Measurements from ENCODE around the gene MINDY4.

The MINDY4 gene

DNA sequence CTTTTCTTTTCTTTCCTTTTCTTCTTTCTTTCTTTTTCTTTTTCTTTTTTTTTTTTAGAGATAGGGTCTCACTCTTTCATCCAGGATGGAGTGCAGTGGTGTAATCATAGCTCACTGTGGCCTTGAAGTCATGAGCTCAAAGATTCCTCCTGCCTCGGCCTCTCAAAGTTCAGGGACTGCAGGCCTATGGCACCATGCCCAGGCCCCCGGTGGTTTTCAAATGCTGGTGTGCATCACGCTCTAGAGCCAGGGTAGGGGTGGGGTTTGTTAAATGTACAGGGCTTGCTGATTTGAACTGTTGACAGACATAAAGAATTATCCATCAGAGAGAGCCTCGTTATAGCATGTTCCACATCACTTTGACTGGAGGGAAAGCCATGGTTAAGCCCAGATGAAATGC lies 5.8 kb downstream of the MINDY4 start:
- no peak for DNase-seq

DNA sequence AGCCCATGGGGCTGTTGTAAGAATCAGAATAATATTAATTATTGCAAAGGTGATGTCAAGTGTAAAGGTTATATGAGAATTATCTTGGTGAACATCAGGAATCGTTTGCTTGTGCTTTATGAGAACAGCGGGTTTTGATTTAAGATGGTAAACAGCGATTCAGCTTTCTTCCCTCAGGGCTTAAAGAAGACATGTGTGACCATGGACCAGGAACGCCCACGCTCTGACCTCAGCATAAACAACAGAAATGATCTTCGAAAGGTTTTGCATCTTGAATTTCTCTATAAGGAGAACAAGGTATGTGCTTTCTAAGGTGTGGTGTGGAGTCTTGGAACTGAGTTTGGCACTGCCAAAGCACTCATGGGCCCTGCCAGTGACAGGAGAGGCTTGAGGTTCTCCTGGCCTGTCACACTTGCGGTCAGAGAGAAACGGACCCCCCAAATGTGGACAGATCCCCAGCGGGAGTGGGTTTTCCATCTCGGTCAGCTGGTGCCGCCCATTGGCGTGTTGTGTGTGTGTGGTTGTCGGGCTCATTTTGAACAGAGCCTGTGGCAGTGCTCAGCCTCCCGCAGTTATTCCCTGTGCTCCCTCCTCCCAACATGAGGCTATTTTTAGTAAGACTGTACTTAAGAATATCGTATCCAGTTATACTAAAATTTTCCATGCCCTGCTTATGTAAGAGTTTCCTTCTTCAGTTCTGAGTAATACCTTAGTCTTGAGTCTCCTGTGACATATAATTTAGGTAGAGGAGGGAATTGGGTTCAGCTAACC lies 7.2 kb downstream of the MINDY4 start:
- DNase-seq, result no peak

DNA sequence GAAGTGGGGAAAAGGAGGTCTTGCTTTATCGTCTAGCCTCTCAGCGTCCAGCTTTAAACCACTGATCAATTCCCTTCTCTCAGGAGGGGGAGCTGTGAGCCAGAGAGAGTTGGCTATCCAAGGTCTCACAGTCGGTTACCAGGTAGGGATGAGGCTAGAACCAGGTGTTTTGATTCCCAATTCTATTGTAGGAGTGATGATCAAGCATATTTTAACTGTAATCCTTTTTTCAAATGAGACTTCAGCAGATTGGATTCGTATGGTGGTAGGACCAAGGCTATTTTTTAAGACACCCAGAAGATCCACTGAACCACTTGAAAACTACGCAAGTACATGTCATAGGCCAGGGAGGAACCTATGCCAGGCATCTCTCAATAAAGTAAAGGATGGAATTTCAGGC lies 8.4 kb downstream of the MINDY4 start:
- no peak for DNase-seq

DNA sequence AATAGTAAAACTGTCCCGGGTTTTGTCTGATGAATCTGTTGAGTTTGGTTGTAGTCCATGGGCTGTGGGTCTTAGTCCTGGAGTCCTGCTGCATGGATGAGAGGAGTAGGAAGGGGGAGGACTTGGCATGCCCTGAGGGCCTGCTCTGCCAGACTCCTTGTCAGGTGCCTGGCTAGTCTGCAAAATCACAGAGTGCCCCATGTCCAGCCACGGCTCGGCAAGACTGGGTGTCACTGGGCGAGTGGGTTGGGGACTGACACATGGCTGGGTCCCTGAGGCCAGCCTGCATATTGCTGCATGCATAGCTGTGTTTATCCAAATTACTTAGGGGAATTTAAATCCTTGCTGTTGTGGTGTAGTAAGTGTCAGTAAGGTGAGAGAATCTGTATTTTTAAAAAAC lies 9.7 kb downstream of the MINDY4 start:
- DNase-seq, result no peak

DNA sequence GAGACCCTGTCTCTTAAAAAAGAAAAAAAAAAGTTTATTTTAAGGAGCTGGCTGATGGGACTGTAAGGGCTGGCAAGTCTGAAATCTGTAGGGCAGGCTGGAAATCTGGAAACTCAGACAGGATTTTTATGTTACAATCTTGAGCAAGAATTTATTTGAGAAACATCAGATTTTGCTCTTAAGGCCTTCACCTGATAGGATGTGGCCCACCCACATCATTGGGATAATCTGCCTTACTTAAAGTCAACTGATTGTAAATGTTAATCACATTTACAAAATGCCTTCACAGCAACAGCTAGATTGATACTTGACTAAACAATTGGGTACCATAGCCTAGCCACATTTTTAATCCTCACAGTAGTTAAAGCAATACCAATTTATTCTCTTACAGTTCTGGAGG lies 11.5 kb downstream of the MINDY4 start:
- no peak for DNase-seq

DNA sequence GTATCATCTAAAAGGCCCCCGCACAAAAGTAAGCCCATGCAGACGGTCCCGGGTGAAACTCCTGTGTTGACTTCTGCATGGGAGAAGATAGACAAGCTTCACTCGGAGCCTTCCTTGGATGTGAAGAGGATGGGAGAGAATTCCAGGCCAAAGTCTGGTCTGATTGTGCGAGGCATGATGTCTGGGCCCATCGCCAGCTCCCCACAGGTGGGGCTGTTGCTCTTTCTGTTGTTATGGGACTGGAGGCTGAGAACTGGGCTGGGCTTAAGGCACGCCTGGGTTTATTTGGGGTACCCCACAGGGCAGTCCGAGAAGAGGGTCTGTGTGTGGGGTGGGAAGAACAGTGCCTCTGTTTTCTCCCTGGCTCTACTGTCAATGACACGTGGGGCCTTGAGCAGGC lies 14.6 kb downstream of the MINDY4 start:
- DNase-seq, result no peak

DNA sequence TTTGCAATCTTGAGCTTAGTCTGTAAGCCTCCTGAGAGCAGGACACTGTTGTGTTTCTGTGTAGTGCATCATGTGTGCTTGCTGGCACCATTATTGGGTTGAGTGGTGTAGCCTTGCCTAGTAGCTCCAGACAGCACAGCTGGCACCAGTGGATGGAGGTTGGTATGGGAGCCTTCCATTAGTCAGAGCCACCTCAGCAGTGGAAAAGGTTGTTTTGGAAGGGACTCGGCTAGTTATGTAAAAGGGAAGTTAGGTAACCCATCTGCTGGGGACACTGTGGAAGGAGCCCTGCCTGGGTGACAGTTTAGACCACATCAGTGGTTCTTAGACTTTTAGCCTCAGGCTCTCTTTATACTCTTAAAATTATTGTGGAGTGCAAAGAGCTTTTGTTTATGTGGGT lies 16.3 kb downstream of the MINDY4 start:
- DNase-seq, result no peak

DNA sequence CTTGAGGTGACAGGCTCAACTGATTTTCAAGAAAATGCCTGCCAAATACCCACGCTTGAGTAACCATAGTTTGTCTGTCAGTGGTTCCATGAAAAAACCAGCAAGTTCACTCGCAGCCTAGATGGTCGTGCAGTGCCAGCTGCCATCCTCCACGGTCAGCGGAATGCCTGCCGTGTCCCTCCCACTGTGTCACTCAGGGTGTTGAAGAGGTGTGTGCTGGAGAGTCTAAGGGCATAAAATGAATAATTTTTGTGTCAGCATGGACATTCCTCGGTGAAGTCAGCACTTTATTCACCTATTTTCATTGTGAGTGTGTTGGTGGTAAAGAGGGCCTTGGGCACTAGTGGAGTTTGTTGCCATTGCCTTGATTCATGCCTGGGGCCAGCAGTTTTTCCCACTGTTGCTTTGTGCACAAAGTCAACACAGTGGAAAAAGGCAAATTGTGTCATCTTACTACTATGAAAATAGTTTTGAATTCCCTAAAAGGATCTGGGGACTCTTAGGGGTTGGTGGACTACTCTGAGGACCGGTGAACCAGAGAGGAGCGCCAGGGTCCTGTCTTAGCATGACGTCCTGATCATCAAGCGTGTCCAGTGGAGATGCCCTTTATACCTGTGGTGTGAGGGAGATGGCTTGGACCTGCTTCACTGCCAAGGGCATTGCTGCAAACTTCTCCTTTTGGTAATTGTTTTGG lies 17.6 kb downstream of the MINDY4 start:
- no peak for DNase-seq

DNA sequence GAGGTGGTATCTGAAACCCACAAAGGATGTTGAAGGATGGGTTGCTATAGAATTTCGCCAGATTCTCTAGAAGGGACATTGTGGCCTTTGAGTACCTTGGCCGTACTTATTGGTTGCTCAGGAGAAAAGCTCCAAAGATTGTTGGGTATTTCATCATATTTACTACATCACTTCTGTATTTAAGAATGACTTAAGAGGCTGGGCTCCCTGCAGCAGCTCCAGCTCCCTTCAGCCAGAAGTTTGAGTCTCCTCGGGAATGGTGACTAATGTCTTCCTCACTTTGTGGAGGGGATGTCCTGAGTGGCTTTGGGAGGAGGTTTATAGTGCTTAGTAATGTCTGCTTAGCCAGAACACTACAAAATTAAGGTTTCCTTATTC lies 18.1 kb downstream of the MINDY4 start:
- no peak for DNase-seq

DNA sequence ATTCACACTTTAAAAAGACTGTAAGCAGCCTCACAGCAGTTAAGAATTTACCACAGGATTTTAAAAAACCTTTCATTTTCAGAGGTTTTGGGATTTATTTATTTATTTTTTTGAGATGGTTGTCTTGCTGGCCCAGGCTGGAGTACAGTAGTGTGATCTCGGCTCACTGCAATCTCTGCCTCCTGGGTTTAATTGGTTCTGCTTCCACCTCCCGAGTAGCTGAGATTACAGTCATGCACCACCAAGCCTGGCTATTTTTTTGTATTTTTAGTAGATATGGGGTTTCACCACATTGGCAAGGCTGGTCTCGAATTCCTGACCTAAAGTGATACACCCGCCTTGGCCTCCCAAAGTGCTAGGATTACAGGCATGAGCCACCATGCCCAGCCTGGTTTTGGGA lies 19.1 kb downstream of the MINDY4 start:
- DNase-seq, result no peak

DNA sequence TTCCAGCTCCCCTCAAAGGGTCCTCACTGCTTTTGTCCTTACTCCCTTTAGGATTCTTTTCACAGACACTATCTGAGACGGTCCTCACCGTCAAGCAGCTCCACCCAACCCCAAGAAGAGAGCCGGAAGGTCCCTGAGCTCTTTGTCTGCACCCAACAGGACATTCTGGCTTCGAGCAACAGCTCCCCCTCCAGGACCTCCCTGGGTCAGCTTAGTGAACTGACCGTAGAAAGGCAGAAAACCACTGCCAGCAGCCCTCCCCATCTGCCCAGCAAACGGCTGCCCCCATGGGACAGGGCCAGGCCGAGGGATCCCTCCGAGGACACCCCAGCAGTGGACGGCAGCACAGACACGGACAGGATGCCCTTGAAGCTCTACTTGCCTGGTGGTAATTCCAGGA lies 19.9 kb downstream of the MINDY4 start:
- no peak for DNase-seq

DNA sequence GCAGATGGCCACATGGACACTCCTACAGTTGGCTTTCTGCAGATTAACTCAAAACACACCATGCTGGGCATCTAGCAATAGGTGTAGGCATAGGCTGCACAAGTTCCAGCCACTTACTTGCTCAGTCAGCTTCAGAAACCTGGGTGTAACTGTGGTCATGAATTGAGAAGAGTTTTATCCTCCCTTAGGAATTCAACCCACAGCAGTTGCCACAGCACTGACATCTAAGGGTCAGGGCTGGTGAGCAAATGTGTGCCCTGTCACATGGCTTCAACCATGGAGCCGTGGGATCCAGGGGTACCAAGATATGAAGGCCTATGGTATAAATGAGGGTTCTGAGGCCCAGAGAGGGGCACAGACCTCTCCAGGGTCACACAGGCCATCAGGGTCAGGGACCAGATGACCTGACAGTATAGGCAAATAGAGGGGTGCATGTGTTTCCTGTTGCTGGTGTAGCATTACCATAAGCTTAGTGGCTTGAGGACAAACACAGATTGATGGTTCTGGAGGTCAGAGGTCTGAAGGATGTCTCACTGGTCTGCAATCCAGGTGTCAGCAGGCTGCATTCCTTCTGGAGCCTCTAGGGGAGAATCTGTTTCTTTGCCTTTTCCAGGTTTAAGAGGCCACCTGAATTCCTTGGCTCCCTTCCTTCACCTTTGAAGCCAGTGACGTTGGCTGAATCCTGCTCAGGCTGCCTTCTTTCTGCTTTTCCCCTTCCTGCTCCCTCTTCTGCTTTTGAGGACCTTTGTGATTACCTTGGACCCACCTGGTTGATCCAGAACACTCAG lies 24.1 kb downstream of the MINDY4 start:
- DNase-seq, result no peak

DNA sequence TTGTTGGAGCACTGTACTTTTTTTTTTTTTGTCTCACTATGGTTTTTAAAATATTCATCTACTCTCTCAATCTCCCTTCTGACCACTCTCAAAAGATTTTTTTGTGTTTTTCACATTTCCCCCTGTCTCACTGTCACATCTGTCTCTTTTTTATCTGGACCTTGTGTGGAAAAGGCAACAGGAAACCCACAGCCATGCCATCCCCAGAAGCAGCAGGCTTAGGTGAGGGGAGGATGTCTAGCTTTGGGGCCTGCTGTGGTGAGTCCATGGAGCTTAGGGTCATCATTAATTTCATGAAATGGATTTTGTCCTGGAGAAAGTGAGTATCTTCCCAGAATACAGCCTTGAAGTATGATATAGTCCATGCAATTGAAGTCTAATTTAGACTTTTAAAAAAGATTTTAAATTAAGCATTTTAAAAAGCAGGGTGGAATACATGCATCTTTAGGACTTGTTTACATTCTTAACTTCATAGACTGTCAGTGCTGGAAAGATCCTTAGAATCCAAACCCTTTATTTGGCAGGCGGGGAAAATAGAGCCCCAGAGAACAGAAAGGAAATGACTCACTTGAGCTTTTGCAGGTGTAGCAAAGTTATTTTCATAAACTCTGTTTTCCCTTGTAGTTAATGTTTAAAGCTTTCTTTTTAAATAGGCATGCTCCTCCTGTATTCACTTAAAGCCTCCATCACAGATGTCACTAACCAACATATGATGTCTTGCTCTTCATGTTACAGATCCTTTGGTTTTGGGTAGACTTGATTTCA lies 25.1 kb downstream of the MINDY4 start:
- DNase-seq, result no peak

DNA sequence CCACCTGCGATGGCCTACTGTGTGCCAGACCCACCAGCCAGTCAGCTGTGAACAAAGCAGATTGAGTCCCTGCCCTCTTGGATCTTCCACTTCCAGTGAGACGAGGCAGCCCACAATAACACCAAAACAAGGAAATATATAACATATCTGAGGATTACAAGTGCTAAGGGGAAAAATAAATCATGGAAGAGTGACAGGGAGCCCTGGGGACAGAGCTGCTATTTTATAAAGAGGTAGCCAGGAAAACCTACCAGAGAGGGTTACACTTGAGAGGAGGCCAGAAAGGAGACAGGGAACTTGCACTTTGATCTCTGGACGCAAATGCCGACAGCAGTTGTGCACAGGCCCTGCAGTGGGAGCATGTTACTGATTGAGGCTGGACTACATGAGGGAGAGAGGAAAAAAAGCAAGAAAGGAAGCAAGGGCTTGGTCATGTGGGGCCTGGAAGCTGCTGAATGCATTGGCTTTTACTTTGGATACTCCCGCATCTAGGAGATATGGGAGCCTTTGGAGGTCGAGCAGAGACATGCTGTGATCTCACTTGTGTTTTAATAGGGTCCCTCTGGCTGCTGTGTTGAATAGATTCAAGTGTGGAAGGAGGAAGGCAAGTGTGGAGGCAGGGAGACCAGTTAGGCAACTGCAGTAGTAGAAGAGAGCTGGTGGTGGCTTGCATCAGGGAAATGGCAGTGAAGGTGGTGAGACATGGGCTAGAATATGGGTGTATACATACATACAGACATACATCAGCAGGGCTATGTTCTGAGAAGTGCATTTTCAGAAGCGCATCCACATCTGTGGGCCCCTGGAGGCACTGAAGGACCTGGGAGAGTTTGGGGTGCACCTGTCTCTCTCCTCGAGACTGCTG lies 26.2 kb downstream of the MINDY4 start:
- no peak for DNase-seq

DNA sequence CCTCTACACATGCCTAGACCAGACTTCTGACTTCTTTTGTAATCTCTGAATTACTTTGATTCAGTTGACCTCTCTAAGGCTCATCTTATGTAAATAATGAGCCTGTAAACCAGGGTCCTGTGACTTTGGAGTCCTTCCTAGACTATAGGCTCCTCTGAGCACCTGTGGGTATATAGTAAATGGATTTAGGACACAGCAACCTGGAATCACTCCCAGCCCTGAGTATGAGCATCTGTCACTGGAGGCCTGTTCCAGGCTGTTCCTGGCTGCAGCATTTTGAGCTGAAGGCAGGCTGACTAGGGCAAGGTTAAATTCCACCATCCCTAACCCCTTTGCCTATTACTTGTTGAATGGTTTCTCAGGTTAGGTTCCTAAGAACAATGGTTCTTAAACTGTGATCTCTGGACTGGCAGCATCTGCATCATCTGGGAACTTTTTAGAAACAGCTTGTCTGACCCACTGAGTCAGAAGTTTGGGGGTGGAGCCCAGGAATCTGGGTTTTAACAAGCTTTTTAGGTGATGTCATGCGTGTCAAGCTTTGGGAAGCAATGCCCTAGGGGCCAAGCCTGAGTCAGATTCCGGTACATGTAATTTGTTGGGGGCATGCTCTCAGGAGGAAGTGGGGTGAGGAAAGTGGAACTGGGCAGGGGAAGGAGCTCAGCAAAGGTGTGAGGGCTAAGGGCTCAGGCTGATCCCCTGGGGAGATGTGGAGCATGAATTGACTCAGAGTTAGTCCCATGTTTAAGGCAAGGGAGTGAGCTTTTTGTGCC lies 28.2 kb downstream of the MINDY4 start:
- no peak for DNase-seq

DNA sequence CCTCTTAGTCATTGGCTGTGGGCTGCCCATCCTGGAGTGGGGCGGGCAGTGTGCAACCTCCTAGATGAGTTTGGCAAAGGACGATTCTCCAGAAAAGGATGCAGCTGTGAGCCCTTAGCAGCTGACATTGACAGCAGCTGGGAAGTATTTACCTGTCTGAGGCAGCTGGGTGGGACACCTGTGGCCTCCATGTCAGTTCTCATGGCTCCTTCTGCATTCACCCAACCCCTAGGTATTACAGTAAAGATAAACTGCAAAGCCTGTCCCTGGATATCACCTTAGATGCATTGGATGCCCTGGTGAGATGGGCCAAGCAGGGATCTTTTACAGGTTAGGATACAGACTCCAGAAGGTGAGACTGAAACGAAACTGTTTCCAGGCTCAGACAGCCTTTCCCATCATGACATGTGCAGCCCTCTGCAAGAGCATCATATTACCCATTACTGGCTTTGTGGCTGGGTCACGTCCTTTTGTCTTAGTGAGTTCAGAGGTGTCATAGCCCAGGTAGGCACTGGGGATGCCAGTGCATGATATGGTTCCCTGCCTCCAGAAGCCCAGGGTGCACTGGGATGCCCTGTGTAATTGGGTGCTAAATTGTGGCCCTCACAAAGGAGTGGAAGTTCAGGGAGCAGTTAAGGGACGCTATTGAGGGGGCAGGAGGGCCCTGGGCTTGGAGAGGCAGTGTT lies 28.9 kb downstream of the MINDY4 start:
- no peak for DNase-seq

DNA sequence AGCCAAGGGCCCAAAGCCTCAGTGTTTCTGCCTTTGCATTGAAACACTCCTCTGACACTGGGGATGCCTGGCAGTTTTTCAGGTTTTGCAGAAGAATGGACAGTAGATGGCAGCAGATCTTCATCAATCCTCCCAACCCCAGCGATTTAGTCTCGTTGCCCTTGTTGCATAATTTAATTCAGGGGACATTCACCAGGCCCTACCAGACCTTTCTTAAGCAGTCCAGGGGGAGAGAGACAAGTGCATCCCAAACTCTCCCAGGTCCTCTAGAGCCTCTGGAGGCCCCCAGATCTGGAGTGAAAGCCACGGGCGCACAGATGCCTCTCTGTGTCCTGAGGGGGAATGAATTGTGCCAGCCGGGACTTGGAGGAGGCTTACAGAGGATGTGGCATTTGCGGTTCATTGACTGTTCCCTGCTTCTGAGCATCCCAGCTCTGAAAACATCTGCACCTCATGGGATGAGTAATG lies 29.6 kb downstream of the MINDY4 start:
- peak; percentile 42 for DNase-seq

DNA sequence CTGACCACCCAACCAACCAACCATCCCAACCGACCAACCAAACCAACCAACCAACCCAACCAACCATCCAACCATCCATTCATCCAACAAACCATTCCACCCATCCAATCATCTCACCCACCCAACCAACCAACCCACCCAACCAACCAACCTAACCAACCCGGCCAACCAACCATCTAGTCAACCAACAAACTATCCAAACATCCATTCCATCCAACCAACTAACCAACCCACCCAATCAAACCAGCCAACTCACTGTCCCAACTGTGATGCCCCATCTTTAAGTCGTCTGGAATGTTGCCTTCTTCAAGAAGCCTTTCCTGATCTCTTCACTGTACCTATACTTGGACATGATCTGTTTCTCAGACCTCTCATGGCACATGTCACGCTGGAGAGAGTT lies 31.6 kb downstream of the MINDY4 start:
- DNase-seq, result no peak

DNA sequence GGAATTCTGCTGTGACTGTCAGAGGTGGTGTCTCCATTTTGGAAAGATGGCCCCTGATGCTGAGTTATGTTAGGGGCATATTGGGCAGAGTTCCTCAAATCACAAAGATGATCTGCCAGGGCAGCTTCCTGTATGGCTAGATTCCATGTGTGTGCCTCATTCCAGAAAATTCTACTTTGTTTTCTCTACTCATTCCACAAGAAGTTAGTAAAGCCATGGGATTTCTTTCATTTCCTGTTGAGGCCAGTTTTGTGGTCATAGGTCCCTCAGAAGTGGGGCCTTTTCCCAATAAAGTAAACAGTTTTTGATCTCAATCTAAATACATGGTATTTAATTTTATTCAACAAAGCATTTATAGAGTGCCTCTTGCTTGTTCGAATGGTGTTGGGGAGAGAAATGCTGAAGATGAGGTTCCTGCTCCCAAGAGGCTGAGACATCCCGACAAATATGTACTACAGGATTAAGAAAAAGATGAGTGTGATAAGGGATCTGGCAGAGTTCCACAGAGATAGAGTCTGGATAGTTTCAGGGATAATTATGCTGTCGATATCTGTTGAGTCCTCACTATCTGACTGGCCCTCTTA lies 33.0 kb downstream of the MINDY4 start:
- no peak for DNase-seq

DNA sequence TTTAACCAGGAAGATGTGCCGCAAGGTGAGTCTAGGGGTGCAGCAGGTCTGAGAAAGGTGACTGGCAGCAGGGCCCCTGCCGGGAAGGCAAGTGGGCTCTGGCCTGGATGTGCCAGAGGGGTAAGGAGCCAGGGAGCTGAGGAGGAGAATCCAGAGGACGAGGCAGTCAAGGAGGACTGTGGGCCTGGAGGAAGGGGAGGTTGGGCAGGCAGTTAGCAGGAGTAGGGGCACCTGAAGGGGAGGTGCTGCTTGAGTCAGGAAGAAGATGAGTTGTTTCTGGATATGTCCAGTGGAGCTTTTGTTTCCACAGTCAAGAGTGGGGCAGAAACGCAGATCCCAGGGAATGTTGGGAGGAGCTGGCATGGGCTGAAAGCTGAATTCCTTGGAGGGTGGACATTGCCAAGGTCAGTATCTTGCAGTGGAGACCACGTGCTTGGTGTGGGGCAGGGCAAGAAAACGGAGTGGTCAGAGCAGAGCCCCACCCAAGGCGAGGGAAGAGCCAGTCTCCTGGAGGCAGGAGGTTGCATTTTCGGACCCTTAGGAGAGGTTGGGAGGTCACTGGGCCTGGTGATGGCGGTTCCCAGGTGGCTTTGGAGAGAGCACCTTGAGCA lies 34.0 kb downstream of the MINDY4 start:
- DNase-seq, result no peak

All from NCI-H1436 (cell line).